Neural cell (in vitro differentiated cells): ENCODE data around the gene ZSWIM5.

Experiments used
- CTCF ChIP-seq: fragments of 450-650 bp; IDR thresholded peaks from 2 replicates; pipeline ENCODE4 v1.5.1; 2014; ENCODE audit warnings: antibody characterized with exemption, mild to moderate bottlenecking, moderate library complexity; ENCODE audit not compliant: poor library complexity, severe bottlenecking
- EP300 ChIP-seq: fragments of 450-650 bp; conservative IDR thresholded peaks from 2 replicates; pipeline ENCODE4 v1.6.1; 2014; ENCODE audit warnings: antibody characterized with exemption, mild to moderate bottlenecking, moderate library complexity; ENCODE audit not compliant: poor library complexity, severe bottlenecking
- EZH2 ChIP-seq: fragments of 200-600, 300-800 bp; shearing (Covaris generic), sonication (generic); IDR thresholded peaks from 2 replicates; pipeline ENCODE4 v1.6.1; 2014; ENCODE audit warnings: antibody characterized with exemption, low read length, borderline replicate concordance, mild to moderate bottlenecking; ENCODE audit not compliant: insufficient read depth, poor library complexity, severe bottlenecking
- MXI1 ChIP-seq: fragments of 450-650 bp; conservative IDR thresholded peaks from 2 replicates; pipeline ENCODE4 v1.6.1; 2014; ENCODE audit warnings: antibody characterized with exemption, mild to moderate bottlenecking; ENCODE audit not compliant: poor library complexity, severe bottlenecking
- POLR2AphosphoS5 ChIP-seq: IDR thresholded peaks from 2 replicates; pipeline ENCODE4 v1.6.1; 2012
- RAD21 ChIP-seq: fragments of 450-650 bp; conservative IDR thresholded peaks from 2 replicates; pipeline ENCODE4 v1.6.1; 2014; ENCODE audit warnings: antibody characterized with exemption, mild to moderate bottlenecking, moderate library complexity
- REST ChIP-seq: IDR thresholded peaks from 2 replicates; pipeline ENCODE4 v1.6.1; 2012; ENCODE audit warnings: borderline replicate concordance
- SMC3 ChIP-seq: fragments of 450-650 bp; conservative IDR thresholded peaks from 2 replicates; pipeline ENCODE4 v1.6.1; 2014; ENCODE audit warnings: antibody characterized with exemption, mild to moderate bottlenecking, moderate library complexity; ENCODE audit not compliant: poor library complexity

- TF ChIP-seq CTCF = no peak
- no peak for TF ChIP-seq POLR2AphosphoS5
- TF ChIP-seq EZH2 = no peak
- no peak for TF ChIP-seq EP300
- no peak for TF ChIP-seq SMC3
- no peak for TF ChIP-seq MXI1
- TF ChIP-seq REST = no peak
- no peak for TF ChIP-seq RAD21
Measured at GRCh38 chr1:45065083-45065482, 141.3 kb downstream of the ZSWIM5 start.
